Neural cell (in vitro differentiated cells): ENCODE results near the gene DIP2C. TPM values are rescaled to one million over a fixed set of nuclear protein-coding genes. Genes with fewer than 3 reads are reported as not detected.

Experiments
- H2AFZ ChIP-seq: fragments of 200-600, 300-800 bp; sonication (generic), shearing (Covaris generic); 2 replicates; pipeline ENCODE4 v1.6.0; 2014; ENCODE audit warnings: low read depth, mild to moderate bottlenecking, antibody characterized with exemption, low read length, moderate library complexity
- H3F3A ChIP-seq: fragments of 200-600 bp; shearing (Covaris generic); 2 replicates; pipeline ENCODE4 v1.6.1; 2016; ENCODE audit warnings: mild to moderate bottlenecking, moderate library complexity, mixed read lengths, antibody characterized with exemption, low read length; ENCODE audit not compliant: insufficient read depth, poor library complexity, severe bottlenecking
- H3K27ac ChIP-seq: fragments of 200-600, 300-800 bp; sonication (generic), shearing (Covaris generic); 2 replicates; pipeline ENCODE4 v1.5.1; 2014; ENCODE audit warnings: mild to moderate bottlenecking, low read length, moderate library complexity
- H3K27me3 ChIP-seq: fragments of 300-800, 200-600 bp; sonication (generic), shearing (Covaris generic); 2 replicates; pipeline ENCODE4 v1.6.0; 2014; ENCODE audit warnings: mild to moderate bottlenecking, low read depth, low read length, moderate library complexity; ENCODE audit not compliant: insufficient read depth
- H3K36me3 ChIP-seq: fragments of 300-800, 200-600 bp; sonication (generic), shearing (Covaris generic); 2 replicates; pipeline ENCODE4 v1.5.1; 2014; ENCODE audit warnings: mild to moderate bottlenecking, antibody characterized with exemption, low read length, moderate library complexity; ENCODE audit not compliant: insufficient read depth
- H3K4me2 ChIP-seq: fragments of 300-800, 200-600 bp; sonication (generic), shearing (Covaris generic); 2 replicates; pipeline ENCODE4 v1.6.0; 2014; ENCODE audit warnings: mild to moderate bottlenecking, low read length
- H3K4me3 ChIP-seq: fragments of 300-800, 200-600 bp; sonication (generic), shearing (Covaris generic); 2 replicates; pipeline ENCODE4 v1.5.1; 2014; ENCODE audit warnings: mild to moderate bottlenecking, low read length, moderate library complexity
- H3K79me2 ChIP-seq: fragments of 200-600 bp; shearing (Covaris generic); replicated peaks from 2 replicates; pipeline ENCODE4 v1.6.0; 2014; ENCODE audit warnings: mild to moderate bottlenecking, low read length, moderate library complexity; ENCODE audit not compliant: insufficient read depth
- H3K9ac ChIP-seq: fragments of 300-800, 200-600 bp; sonication (generic), shearing (Covaris generic); 2 replicates; pipeline ENCODE4 v1.6.1; 2016; ENCODE audit warnings: mild to moderate bottlenecking, low read length, mixed read lengths
- H3K9me2 ChIP-seq: fragments of 200-600 bp; shearing (Covaris generic); 2 replicates; pipeline ENCODE4 v1.6.1; 2016; ENCODE audit warnings: mild to moderate bottlenecking, low read length, mixed read lengths; ENCODE audit not compliant: insufficient read depth
- H3K9me3 ChIP-seq: fragments of 200-600, 300-800 bp; sonication (generic), shearing (Covaris generic); 2 replicates; pipeline ENCODE4 v1.6.1; 2016; ENCODE audit warnings: mild to moderate bottlenecking, mixed run types, low read length, moderate library complexity, mixed read lengths
- H4K20me1 ChIP-seq: fragments of 200-600 bp; shearing (Covaris generic); 2 replicates; pipeline ENCODE4 v1.6.1; 2016; ENCODE audit warnings: mild to moderate bottlenecking, mixed run types; ENCODE audit not compliant: insufficient read depth
- CTCF ChIP-seq: fragments of 450-650 bp; IDR thresholded peaks from 2 replicates; pipeline ENCODE4 v1.5.1; 2014; ENCODE audit warnings: antibody characterized with exemption, mild to moderate bottlenecking, moderate library complexity; ENCODE audit not compliant: poor library complexity, severe bottlenecking
- EP300 ChIP-seq: fragments of 450-650 bp; conservative IDR thresholded peaks from 2 replicates; pipeline ENCODE4 v1.6.1; 2014; ENCODE audit warnings: antibody characterized with exemption, mild to moderate bottlenecking, moderate library complexity; ENCODE audit not compliant: poor library complexity, severe bottlenecking
- EZH2 ChIP-seq: fragments of 200-600, 300-800 bp; shearing (Covaris generic), sonication (generic); IDR thresholded peaks from 2 replicates; pipeline ENCODE4 v1.6.1; 2014; ENCODE audit warnings: antibody characterized with exemption, low read length, borderline replicate concordance, mild to moderate bottlenecking; ENCODE audit not compliant: insufficient read depth, poor library complexity, severe bottlenecking
- MXI1 ChIP-seq: fragments of 450-650 bp; conservative IDR thresholded peaks from 2 replicates; pipeline ENCODE4 v1.6.1; 2014; ENCODE audit warnings: antibody characterized with exemption, mild to moderate bottlenecking; ENCODE audit not compliant: poor library complexity, severe bottlenecking
- POLR2AphosphoS5 ChIP-seq: IDR thresholded peaks from 2 replicates; pipeline ENCODE4 v1.6.1; 2012
- RAD21 ChIP-seq: fragments of 450-650 bp; conservative IDR thresholded peaks from 2 replicates; pipeline ENCODE4 v1.6.1; 2014; ENCODE audit warnings: antibody characterized with exemption, mild to moderate bottlenecking, moderate library complexity
- REST ChIP-seq: IDR thresholded peaks from 2 replicates; pipeline ENCODE4 v1.6.1; 2012; ENCODE audit warnings: borderline replicate concordance
- SMC3 ChIP-seq: fragments of 450-650 bp; conservative IDR thresholded peaks from 2 replicates; pipeline ENCODE4 v1.6.1; 2014; ENCODE audit warnings: antibody characterized with exemption, mild to moderate bottlenecking, moderate library complexity; ENCODE audit not compliant: poor library complexity
- TAF1 ChIP-seq: IDR thresholded peaks from 2 replicates; pipeline ENCODE4 v1.6.1; 2012; ENCODE audit warnings: low read depth
- polyA plus RNA-seq: library from polyadenylated mRNA; depleted of rRNA; stranded (reverse); fragments of >200 nt; gene quantifications from 2 replicates; pipeline ENCODE4 v1.2.3, GENCODE V29; 2014

Gene DIP2C
- polyA plus RNA-seq, 1 donor from 2014 or later = 24.1 TPM

GRCh38 chr10:541041-541440 is 148.4 kb downstream of the DIP2C start:
- Histone ChIP-seq H3K9ac (no peak overlapping the region), H2AFZ (no peak overlapping the region), H3K79me2 (peaks cover 77% of the 10 kb centered on the region), H3K27ac (no peak overlapping the region), H3K9me3 (no peaks in the 10 kb centered on the region), H3K27me3 (no peaks in the 10 kb centered on the region), H3K9me2 (no peaks in the 10 kb centered on the region), H3K4me2 (no peak overlapping the region), H3F3A (no peaks in the 10 kb centered on the region), H3K4me3 (no peak overlapping the region), H3K36me3 (no peaks in the 10 kb centered on the region), H4K20me1 (peaks cover 4% of the 10 kb centered on the region)
- TF ChIP-seq EP300 (no peak), TAF1 (no peak), SMC3 (no peak), CTCF (no peak), POLR2AphosphoS5 (no peak), REST (no peak), MXI1 (no peak), RAD21 (no peak), EZH2 (no peak)

- H3K9me2 ChIP-seq = no peaks in the 10 kb centered on the region
- no peak overlapping the region for H3K27ac ChIP-seq
- H4K20me1 ChIP-seq = peaks cover 4% of the 10 kb centered on the region
- H3K4me3 ChIP-seq = no peak overlapping the region
- peaks cover 76% of the 10 kb centered on the region for H3K79me2 ChIP-seq
- H3K9ac ChIP-seq = no peak overlapping the region
- no peaks in the 10 kb centered on the region for H3K9me3 ChIP-seq
- H3F3A ChIP-seq = no peaks in the 10 kb centered on the region
- H3K36me3 ChIP-seq = no peaks in the 10 kb centered on the region
- no peaks in the 10 kb centered on the region for H3K27me3 ChIP-seq
- no peak overlapping the region for H3K4me2 ChIP-seq
- no peak overlapping the region for H2AFZ ChIP-seq
- TF ChIP-seq EZH2 = no peak
- no peak for TF ChIP-seq POLR2AphosphoS5
- no peak for TF ChIP-seq RAD21
These were observed 150.6 kb downstream of the DIP2C start for GRCh38 chr10:538895-539294.

DNA sequence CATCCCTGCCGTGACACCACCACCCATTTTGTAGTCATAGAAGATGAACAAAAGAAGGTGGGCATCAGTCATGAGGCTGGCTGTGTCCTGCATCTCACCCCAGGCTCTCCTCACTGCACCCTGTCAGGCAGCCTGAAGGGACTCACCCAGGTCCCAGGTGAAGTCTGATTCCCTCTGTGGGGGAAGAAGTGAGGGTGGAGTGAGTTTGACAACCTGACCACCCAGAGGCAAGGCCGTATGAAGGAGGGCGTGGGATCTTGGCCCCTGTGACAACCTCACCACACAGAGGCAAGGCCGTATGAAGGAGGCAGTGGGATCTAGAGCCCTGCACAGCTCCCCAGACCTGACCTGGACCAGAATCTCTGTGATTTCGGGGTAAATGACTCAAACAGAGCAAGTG is 152.5 kb downstream of the DIP2C start:
- Histone ChIP-seq H3F3A (no peaks in the 10 kb centered on the region), H3K9me2 (no peaks in the 10 kb centered on the region), H3K4me2 (no peak overlapping the region), H3K4me3 (no peak overlapping the region), H3K9me3 (no peaks in the 10 kb centered on the region), H4K20me1 (peaks cover 4% of the 10 kb centered on the region), H3K9ac (no peak overlapping the region), H3K79me2 (peaks cover 66% of the 10 kb centered on the region), H3K36me3 (no peaks in the 10 kb centered on the region), H3K27me3 (no peaks in the 10 kb centered on the region), H2AFZ (no peak overlapping the region), H3K27ac (no peak overlapping the region)
- TF ChIP-seq EZH2 = no peak
- no peak for TF ChIP-seq POLR2AphosphoS5
- no peak for TF ChIP-seq REST
- no peak for TF ChIP-seq EP300
- no peak for TF ChIP-seq CTCF
- TF ChIP-seq SMC3 = no peak
- no peak for TF ChIP-seq MXI1
- TF ChIP-seq TAF1 = no peak
- TF ChIP-seq RAD21 = no peak
